H1 (cell line): ENCODE results near the gene STX2. TPM values are rescaled to one million over a fixed set of nuclear protein-coding genes. Genes with fewer than 3 reads are reported as not detected.

ENCODE experiments used
- CTCF ChIA-PET: fragments of 300-600 bp; sonication (Branson Sonifier 250); formaldehyde crosslinking; loops from one replicate; lab custom pipeline; 2021; ENCODE audit not compliant: partially characterized antibody; lab: Charles Lee
- POLR2A ChIA-PET: fragments of 300-600 bp; sonication (Branson Sonifier 250); formaldehyde crosslinking; loops from one replicate; lab custom pipeline; 2021; ENCODE audit warnings: inconsistent platforms; ENCODE audit not compliant: partially characterized antibody; lab: Charles Lee
- DNase-seq, 2 experiments: peaks; one replicate each; pipeline versions ENCODE4 v3.0.0 to v3.0.0-alpha.2; 2010 to 2022; ENCODE audit warnings: low spot score in 2 of 2, low read depth in 1 of 2, mixed read lengths in 1 of 2
- FAIRE-seq: peaks from 2 replicates; lab custom pipeline; 2011; peaks lifted over from hg19 to GRCh38; lab: Jason Lieb, UNC
- H2AFZ ChIP-seq: 2 replicates; pipeline ENCODE4 v1.8.1; 2012; ENCODE audit warnings: low read length, inconsistent platforms
- H2AK5ac ChIP-seq: 2 replicates; pipeline ENCODE4 v1.6.1; 2013; ENCODE audit warnings: low read depth, low read length
- H2BK120ac ChIP-seq: replicated peaks from 2 replicates; pipeline ENCODE3; 2013; ENCODE audit warnings: low read depth, low read length, inconsistent platforms
- H2BK12ac ChIP-seq: 2 replicates; pipeline ENCODE4 v1.6.1; 2013; ENCODE audit warnings: low read depth, low read length
- H2BK15ac ChIP-seq: 2 replicates; pipeline ENCODE4 v1.6.1; 2013; ENCODE audit warnings: low read length
- H2BK20ac ChIP-seq: 2 replicates; pipeline ENCODE4 v1.6.1; 2013; ENCODE audit warnings: low read length
- H2BK5ac ChIP-seq: 2 replicates; pipeline ENCODE4 v1.6.1; 2013; ENCODE audit warnings: low read depth, low read length
- H3K14ac ChIP-seq: 2 replicates; pipeline ENCODE4 v1.6.1; 2013; ENCODE audit warnings: inconsistent platforms; ENCODE audit not compliant: insufficient read length
- H3K18ac ChIP-seq: 2 replicates; pipeline ENCODE4 v1.6.1; 2013; ENCODE audit warnings: low read length; ENCODE audit errors: extremely low read depth
- H3K23ac ChIP-seq: 2 replicates; pipeline ENCODE4 v1.6.1; 2013; ENCODE audit warnings: inconsistent platforms; ENCODE audit not compliant: insufficient read length
- H3K23me2 ChIP-seq: 2 replicates; pipeline ENCODE4 v1.6.1; 2013; ENCODE audit warnings: low read depth, low read length
- H3K27ac ChIP-seq: 2 replicates; pipeline ENCODE4 v1.6.1; 2011; ENCODE audit warnings: low read depth, low read length, inconsistent platforms
- H3K27me3 ChIP-seq, 4 experiments: replicated peaks in 1 of 4; 1 replicate in 1 of 4; 2 replicates in 3 of 4; pipeline versions ENCODE4 v1.6.1 to v1.8.1; 2011 to 2013; ENCODE audit warnings: low read length in 3 of 4, mild to moderate bottlenecking in 3 of 4, inconsistent platforms in 2 of 4, mixed read lengths in 2 of 4, moderate library complexity in 1 of 4; ENCODE audit not compliant: control insufficient read depth in 3 of 4, insufficient read depth in 3 of 4; ENCODE audit errors: extremely low read depth in 1 of 4
- H3K36me3 ChIP-seq, 4 experiments: 2 replicates each; pipeline versions ENCODE4 v1.6.1 to v1.8.1; 2011 to 2013; ENCODE audit warnings: mild to moderate bottlenecking in 4 of 4, low read length in 3 of 4, moderate library complexity in 2 of 4, control low read depth in 1 of 4, inconsistent platforms in 1 of 4; ENCODE audit not compliant: insufficient read depth in 4 of 4, control insufficient read depth in 2 of 4
- H3K4ac ChIP-seq: replicated peaks from 2 replicates; pipeline ENCODE3; 2013; ENCODE audit warnings: low read length, low read depth, mixed read lengths, inconsistent platforms; ENCODE audit not compliant: insufficient read length
- H3K4me1 ChIP-seq, 4 experiments: replicated peaks in 1 of 4; 1 replicate in 1 of 4; 2 replicates in 3 of 4; pipeline versions ENCODE4 v1.6.1 to v1.8.1; 2011 to 2013; ENCODE audit warnings: low read length in 3 of 4, inconsistent platforms in 2 of 4, mixed read lengths in 1 of 4; ENCODE audit not compliant: insufficient read depth in 4 of 4, control insufficient read depth in 3 of 4
- H3K4me2 ChIP-seq, 2 experiments: 2 replicates each; pipeline versions ENCODE4 v1.6.1 to v1.8.1; 2011 to 2013; ENCODE audit warnings: low read depth in 2 of 2, low read length in 2 of 2, control low read depth in 1 of 2, inconsistent platforms in 1 of 2, mild to moderate bottlenecking in 1 of 2; ENCODE audit not compliant: insufficient read depth in 1 of 2
- H3K4me3 ChIP-seq, 4 experiments: fragments of 200-600, 300-600 bp in 1 of 4; sonication (generic), shearing (Covaris generic), sonication (Bioruptor Twin) in 1 of 4; 2 replicates each; pipeline versions ENCODE4 v1.5.1 to v1.8.1; 2011 to 2016; ENCODE audit warnings: low read length in 4 of 4, low read depth in 3 of 4, control low read depth in 2 of 4, inconsistent platforms in 2 of 4, mild to moderate bottlenecking in 2 of 4, mixed read lengths in 1 of 4, moderate library complexity in 1 of 4; ENCODE audit not compliant: insufficient read depth in 2 of 4; ENCODE audit errors: extremely low read depth in 1 of 4
- H3K56ac ChIP-seq: replicated peaks from 2 replicates; pipeline ENCODE3; 2013; ENCODE audit warnings: low read depth, mild to moderate bottlenecking, mixed read lengths, low read length, inconsistent platforms; ENCODE audit not compliant: insufficient read length
- H3K79me1 ChIP-seq: 2 replicates; pipeline ENCODE4 v1.6.1; 2013; ENCODE audit warnings: low read depth, low read length, control low read depth
- H3K79me2 ChIP-seq, 2 experiments: 2 replicates each; pipeline versions ENCODE4 v1.6.1 to v1.8.1; 2012 to 2013; ENCODE audit warnings: low read length in 2 of 2, mild to moderate bottlenecking in 2 of 2, inconsistent platforms in 1 of 2; ENCODE audit not compliant: insufficient read depth in 2 of 2, control insufficient read depth in 1 of 2
- H3K9ac ChIP-seq, 4 experiments: replicated peaks in 1 of 4; 1 replicate in 1 of 4; 2 replicates in 3 of 4; pipeline versions ENCODE4 v1.6.1 to v1.8.1; 2011 to 2013; ENCODE audit warnings: low read depth in 3 of 4, low read length in 3 of 4, control low read depth in 2 of 4, mild to moderate bottlenecking in 2 of 4, moderate library complexity in 2 of 4, inconsistent platforms in 1 of 4; ENCODE audit errors: extremely low read depth in 1 of 4
- H3K9me3 ChIP-seq, 2 experiments: 2 replicates each; pipeline versions ENCODE4 v1.6.1 to v1.8.1; 2012 to 2013; ENCODE audit warnings: mild to moderate bottlenecking in 2 of 2, moderate library complexity in 2 of 2, control low read depth in 1 of 2, inconsistent platforms in 1 of 2, low read depth in 1 of 2, low read length in 1 of 2, mixed read lengths in 1 of 2; ENCODE audit not compliant: insufficient read depth in 2 of 2
- H4K20me1 ChIP-seq, 2 experiments: replicated peaks in 1 of 2; 2 replicates each; pipeline versions ENCODE3 to v1.8.1; 2011 to 2013; ENCODE audit warnings: inconsistent platforms in 2 of 2, low read length in 2 of 2, mild to moderate bottlenecking in 1 of 2; ENCODE audit not compliant: insufficient read depth in 2 of 2, control insufficient read depth in 1 of 2
- H4K5ac ChIP-seq: 2 replicates; pipeline ENCODE4 v1.6.1; 2013; ENCODE audit warnings: low read length, low read depth, mixed read lengths, inconsistent platforms; ENCODE audit not compliant: insufficient read length
- H4K8ac ChIP-seq: 2 replicates; pipeline ENCODE4 v1.8.0; 2013; ENCODE audit warnings: mild to moderate bottlenecking, moderate library complexity, low read length, inconsistent platforms; ENCODE audit not compliant: insufficient read depth; ENCODE audit errors: extremely low read depth
- H4K91ac ChIP-seq: replicated peaks from 2 replicates; pipeline ENCODE3; 2013; ENCODE audit warnings: low read length, mixed read lengths, inconsistent platforms; ENCODE audit not compliant: insufficient read length
- JUND ChIP-seq: IDR thresholded peaks from 2 replicates; pipeline ENCODE4 v1.6.1; 2011; ENCODE audit warnings: mild to moderate bottlenecking, improper control_type of control experiment, low read length
- POLR2A ChIP-seq, 2 experiments: IDR thresholded peaks; 1 replicate in 1 of 2; 2 replicates in 1 of 2; pipeline ENCODE4 v1.6.1; 2011; ENCODE audit warnings: low read depth in 2 of 2, low read length in 2 of 2, mild to moderate bottlenecking in 2 of 2; ENCODE audit errors: control extremely low read depth in 1 of 2
- WGBS, 2 experiments: shearing (Covaris generic) in 1 of 2; methylation state at CpG; one replicate each; pipeline versions ENCODE4 v1.1.6 to v1.1.7; 2013 to 2015; ENCODE audit warnings: low lambda C conversion rate in 2 of 2, mixed read lengths in 2 of 2, inconsistent platforms in 1 of 2, low coverage in 1 of 2, missing lambda C conversion rate in 1 of 2; ENCODE audit not compliant: insufficient replicate concordance in 2 of 2, insufficient coverage in 1 of 2, insufficient read length in 1 of 2; ENCODE audit errors: extremely low coverage in 1 of 2, missing lambda C conversion rate in 1 of 2; 5-methylcytosine and 5-hydroxymethylcytosine counted together
- polyA plus RNA-seq, 7 experiments: library from polyadenylated mRNA; depleted of rRNA in 3 of 7; stranded (reverse) in 5 of 7; unstranded in 2 of 7; fragments of >200 nt in 5 of 7; fragments of 200-250 nt in 2 of 7; gene quantifications; 1 replicate in 5 of 7; 2 replicates in 1 of 7; 4 replicates in 1 of 7; pipeline versions ENCODE4 v1.2.1 to v1.2.3, GENCODE V29; 2011 to 2013; ENCODE audit warnings: missing spikeins in 2 of 7, mixed read lengths in 2 of 7
- total RNA-seq: library from RNA; stranded (reverse); fragmentation: NEBNext Ultra II Directional; extraction: Animal tissue kit (Norgen Biotek cat#: 25700); gene quantifications from 2 replicates; pipeline ENCODE4 v1.2.1, GENCODE V29; 2021

Gene STX2
- total and polyA plus RNA-seq, 2 of the 8 experiments (the other 6 are each of a cell fraction or from before 2014, with no cell fraction given), result 20.0 to 26.3 TPM

DNA sequence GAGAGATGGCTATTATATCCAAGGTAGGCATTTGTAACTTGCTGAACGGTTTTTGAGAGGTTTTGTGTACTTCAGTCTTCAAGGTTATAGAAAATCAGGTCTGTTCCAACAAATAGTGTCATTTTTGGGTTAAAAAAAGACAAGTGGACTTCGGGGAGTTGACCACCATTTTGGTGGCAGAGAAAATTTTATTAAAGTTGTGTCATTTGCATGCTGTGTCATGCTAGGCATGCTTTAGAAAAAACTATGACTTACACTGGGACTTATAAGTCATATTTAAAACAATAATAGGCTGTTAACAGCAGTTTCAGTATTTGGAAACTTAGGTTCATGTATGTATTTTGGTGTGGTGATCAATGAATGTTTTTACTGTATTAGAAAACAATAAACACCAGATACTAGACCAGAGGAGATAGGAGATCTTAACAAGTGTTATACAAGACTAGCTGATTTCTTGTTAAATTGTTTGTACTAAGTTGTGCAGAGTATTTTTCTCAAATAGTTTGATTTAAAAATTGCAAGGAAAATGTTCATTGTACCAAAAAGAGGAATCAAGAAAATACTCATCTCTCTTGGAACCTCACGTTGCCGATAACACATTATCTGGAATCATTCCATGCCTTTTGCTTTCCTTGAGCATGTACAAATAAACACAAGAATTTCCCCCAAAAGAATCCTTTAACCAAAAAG is 34.2 kb upstream of the STX2 start:
- H4K5ac ChIP-seq, result no peak overlapping the region
- H2AFZ ChIP-seq, result no peak overlapping the region
- no peak overlapping the region for H2BK20ac ChIP-seq
- POLR2A ChIA-PET, result interaction anchor here (0.6 to 8.9 kb wide), 21 partner anchors 9 to 430 kb away, joined by 3 to 86 read pairs (median 4); no protein-coding TSS in a partner anchor
- no peak overlapping the region for H3K4ac ChIP-seq
- no peaks in the 10 kb centered on the region for H3K9me3 ChIP-seq
- 68% methylated on average over 4 of the region's 4 CpGs; no CpG with 5 or more reads in 1 of the 2 experiments for WGBS, 2 experiments
- H3K56ac ChIP-seq, result no peak overlapping the region
- peaks cover 27 to 53% (median 42%) of the 10 kb centered on the region in 4 experiments for H3K36me3 ChIP-seq
- peaks cover 4% of the 10 kb centered on the region for H3K23me2 ChIP-seq
- 0 out of 3 replicates have a peak, but pooled peaks of 1 of the 2 experiments have one; percentile 4 for TF ChIP-seq POLR2A (IDR thresholded peaks at IDR 0.05; ENCODE audit: control extremely low read depth in 1 of 2, low read depth in 2 of 2, low read length in 2 of 2)
- no peak for TF ChIP-seq JUND
- TF ChIP-seq, all 59 proteins: peak for 1
- no peak overlapping the region for H2BK15ac ChIP-seq
- FAIRE-seq, result no peak
- H3K4me3 ChIP-seq, result peak overlapping the region; percentile 84 to 98 (median 90)
- peak overlapping the region; percentile 95 for H3K27ac ChIP-seq
- peak overlapping the region; percentile 97 to 100 (median 98) for H3K9ac ChIP-seq
- no peak overlapping the region for H4K91ac ChIP-seq
- 0 out of 2 replicates have a peak overlapping the region, but pooled peaks have one; percentile 79 for H2AK5ac ChIP-seq
- H2BK12ac ChIP-seq, result no peak overlapping the region
- no peaks in the 10 kb centered on the region for H3K79me1 ChIP-seq
- peak overlapping the region; percentile 82 to 95 for H3K4me2 ChIP-seq
- H2BK5ac ChIP-seq, result peak overlapping the region; percentile 87; the same call in 1 of the 2 replicates
- no peak overlapping the region for H3K23ac ChIP-seq
- H4K20me1 ChIP-seq, result peaks cover 4 to 6% of the 10 kb centered on the region in 2 experiments
- peaks cover 0 to 3% (median 3%) of the 10 kb centered on the region in 4 experiments; a peak in 4 of 7 replicates for H3K4me1 ChIP-seq
- H3K18ac ChIP-seq, result no peak overlapping the region
- peaks cover 6 to 30% of the 10 kb centered on the region in 2 experiments for H3K79me2 ChIP-seq
- no peak for DNase-seq
- CTCF ChIA-PET, result interaction anchor here (1.0 to 1.2 kb wide), 2 partner anchors 13 to 46 kb away, joined by 3 read pairs; no protein-coding TSS in a partner anchor
- H2BK120ac ChIP-seq, result no peak overlapping the region
- H3K27me3 ChIP-seq, result no peaks in the 10 kb centered on the region
- H4K8ac ChIP-seq, result no peak overlapping the region
- no peak overlapping the region for H3K14ac ChIP-seq
